Endothelial cell of hepatic sinusoid (primary cell): ENCODE results near the gene APOBEC3C.
"Not testable (repeated sequence)": the region's sequence is repeated elsewhere in the genome, so short reads cannot be mapped to it uniquely, and the experiment has no call there.

Source experiments
- in situ Hi-C: cut with HindIII; loops from 2 replicates; pipeline ENCODE4 v1.10.0; 2017; ENCODE audit warnings: low sequenced_read_pairs

APOBEC3C gene

DNA sequence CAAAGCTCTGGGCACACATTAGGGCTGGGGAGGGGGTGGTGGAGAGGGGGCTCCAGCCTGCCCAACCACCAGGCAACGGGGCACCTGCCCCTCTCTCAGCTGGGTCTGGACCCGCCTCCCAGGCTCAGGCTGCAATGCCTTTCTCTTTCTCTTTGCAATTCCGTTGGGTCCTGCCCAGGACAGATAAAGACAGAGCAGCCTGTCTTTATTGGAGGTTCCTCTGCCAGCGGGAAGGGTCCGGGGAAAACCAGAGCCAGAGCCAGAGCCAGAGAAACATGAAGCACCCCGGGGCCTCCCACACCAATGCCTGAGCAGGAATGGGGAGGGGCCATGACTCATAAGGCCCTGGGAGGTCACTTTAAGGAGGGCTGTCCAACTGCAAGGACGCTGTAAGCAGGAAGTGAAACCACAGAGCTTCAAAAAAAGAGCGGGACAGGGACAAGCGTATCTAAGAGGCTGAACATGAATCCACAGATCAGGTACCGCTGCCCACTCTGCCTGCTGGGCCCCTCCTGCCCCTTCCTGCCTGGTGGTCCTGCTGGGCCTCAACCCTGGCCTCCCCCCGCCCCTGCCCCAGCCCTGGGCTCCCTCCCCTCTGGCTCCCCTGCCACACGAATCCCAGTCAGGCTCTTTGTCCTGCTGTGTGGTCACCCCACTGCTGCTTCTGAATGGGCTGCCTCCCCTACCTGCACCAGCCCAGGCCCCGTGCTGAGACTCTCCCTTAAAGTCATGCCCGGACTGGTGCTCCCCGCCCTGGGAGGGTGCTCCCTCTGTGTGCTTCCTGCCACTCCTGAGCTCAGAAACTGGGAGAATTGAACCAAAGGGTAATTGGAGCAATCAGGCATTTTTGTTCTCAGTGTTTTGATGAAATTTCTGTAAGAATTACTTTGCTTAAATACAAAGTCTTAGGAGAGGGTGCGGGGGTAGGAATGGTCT is 31.8 kb upstream of the APOBEC3C start, which contains the start of gene APOBEC3B:
Gene APOBEC3B (plus strand): TSS at position 356 of the 936 bp plus-strand sequence. CDS start 107 bp downstream, at position 463.
- in situ Hi-C loops, result no loop called here

DNA sequence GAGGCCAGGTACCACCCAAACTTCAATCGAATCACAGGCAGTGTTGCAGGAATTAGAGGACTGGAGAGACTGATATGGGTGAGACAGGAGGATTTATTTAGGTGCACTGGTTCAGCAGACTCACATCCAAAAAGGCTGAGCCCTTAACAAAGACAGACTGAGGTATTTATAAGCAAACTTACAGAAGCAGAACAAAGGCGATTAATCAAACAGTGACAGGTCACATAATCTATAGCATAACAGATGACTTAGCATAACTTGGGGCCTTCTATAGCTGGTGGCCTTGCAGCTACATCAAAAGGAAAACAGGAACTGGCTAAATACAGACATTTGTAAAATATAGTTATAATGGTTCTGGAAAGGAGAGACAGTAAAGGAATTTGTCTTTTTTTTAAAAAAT is 29.8 kb upstream of the APOBEC3C start:
- in situ Hi-C loops, result no loop called here

DNA sequence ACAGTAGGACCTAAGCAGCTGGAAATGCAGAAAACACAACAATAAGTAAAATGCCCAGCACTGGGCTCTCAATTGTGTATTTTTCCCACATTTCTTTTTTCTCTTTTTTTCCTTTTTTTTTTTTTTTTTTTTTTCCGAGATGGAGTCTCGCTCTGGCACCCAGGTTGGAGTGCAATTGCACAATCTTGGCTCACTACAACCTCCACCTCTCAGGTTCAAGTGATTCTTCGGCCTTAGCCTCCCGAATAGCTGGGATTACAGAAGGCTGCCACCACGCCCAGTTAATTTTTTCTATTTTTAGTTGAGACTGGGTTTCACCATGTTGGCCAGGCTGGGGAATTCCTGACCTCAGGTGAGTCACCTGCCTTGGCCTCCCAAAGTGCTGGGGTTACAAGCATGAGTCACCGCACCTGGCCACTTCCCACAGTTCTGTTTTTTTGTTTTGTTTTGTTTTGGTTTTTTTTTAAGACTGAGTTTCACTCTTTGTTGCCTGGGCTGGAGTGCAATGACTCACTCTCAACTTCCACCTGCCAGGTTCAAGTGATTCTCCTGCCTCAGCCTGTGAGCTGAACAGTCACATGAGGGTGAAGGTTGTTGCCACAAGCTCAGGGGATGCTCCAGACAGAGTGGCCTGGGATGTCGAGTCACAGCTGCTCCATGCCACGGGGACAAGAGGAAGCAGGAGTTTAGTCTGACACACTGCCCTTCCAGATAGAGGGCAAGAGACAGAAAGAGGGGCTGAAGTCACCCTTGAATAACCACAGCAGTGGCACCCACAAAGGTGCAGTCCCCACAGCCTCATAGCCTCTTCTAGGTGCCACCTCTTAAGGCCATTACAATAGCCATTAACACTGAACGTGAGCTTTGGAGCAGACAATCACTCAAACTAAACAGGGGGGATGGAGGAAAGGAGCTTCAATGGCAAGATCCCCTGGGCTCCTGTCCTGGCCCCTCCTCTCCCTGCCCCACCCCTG is 29.0 kb upstream of the APOBEC3C start:
- in situ Hi-C loops, result not testable (repeated sequence)

DNA sequence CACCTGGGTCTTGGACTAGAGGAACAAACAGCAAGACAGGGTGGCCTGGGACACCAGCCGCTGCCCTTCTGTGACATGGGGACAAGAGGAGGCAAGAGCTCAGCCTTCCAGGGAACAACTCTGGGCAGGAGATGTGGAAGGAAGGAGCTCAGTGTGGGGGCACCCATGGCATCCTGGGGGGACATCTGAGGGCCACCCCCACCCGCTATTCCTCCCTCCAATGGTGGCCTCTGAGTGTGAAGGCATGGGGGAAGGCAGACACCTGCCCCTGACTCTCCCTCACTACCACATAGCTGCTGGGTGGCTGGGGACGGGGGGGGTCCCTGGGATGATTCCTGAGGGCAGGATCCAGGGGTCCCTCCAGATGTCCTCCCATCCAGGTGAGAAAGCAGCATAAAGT is 27.4 kb upstream of the APOBEC3C start:
- in situ Hi-C loops, result no loop called here

DNA sequence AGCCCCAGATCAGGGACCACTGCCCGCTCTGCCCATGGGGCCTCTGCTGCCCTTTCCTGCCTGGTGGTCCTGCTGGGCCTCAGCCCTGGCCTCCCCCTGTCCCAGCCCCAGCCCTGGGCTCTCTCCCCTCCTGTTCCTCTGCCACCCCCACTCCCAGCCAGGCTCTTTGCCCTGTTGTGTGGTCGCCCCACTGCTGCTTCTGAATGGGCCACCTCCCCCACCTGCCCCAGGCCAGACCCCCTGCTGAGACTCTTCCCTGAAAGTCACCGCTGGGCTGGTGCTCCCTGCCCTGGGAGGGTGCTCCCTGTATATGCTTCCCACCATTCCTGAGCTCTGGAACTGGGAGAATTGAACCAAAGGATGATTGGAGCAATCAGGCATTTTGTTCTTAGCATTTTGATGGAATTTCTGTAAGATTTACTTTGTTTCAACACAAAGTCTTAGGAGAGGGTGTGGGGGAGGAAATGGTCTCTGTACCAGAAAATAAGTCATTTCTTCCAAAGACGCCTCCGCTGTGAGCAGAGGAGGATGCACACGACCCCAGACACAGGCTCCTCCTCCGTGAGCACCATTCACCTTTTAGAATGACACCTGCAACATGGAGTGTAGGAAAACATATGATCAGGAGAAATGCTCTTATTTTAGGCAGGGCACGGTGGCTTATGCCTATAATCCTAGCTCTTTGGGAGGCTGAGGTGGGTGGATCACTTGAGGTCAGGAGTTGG is 26.7 kb upstream of the APOBEC3C start:
- in situ Hi-C loops, result no loop called here

DNA sequence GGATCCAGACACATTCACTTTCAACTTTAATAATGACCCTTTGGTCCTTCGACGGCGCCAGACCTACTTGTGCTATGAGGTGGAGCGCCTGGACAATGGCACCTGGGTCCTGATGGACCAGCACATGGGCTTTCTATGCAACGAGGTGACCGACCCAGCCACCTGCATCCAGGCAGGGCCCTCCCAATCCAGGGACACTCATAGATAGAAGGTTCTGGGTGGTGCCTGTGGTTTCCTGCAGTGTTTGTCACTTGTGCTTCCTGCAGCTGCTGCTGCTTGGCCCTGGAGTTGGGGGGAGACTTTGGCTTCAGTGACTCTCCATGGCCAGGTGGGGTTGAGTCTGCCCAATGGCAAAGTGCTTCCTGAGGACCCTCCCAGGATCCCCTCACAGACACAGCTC is 24.6 kb upstream of the APOBEC3C start:
- in situ Hi-C loops, result no loop called here

DNA sequence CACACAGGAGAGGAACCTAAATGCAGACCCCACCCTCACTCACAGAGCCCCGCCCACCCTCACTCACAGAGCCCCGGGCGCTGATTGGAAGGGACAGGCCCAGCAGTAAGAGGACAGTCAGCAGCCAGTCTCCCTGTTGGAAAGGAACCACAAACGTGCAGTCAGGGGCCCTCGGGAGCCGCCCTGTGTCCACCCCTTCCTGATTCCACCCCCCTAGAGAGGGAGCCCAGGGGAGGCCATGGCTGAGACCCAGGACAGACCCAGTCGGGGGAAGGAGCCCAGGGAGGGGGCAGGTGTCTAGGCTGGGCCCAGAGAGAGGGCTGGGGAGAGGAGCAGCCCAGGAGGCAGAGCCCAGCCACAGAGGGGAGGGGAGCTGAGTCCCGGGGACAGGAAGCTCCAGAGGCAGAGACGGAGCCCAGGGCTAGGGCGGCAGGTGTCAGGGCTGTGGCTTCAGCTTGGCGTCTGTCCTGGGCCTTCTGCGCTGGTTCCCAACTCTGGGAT is 21.1 kb upstream of the APOBEC3C start:
- in situ Hi-C loops, result not testable (repeated sequence)

DNA sequence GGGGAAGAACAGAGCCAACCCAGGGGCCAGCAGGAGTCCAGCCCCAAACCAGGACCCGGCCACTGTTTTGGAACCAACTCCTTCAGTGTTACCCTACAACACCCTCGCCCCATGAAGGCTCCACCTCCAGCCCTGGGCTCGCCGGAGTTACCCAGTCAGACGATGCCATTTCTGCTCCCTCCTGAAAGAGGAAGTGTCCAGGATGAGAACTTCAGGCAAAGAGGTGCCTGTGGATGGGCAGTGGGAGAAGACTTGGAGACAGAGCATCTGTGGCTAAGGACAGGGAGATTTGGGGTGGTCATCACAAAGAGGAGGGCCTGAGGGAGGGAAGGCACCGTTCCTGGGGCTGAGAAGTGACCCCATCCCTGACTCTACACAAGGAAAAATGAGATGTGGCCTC is 18.0 kb upstream of the APOBEC3C start:
- in situ Hi-C loops, result no loop called here

DNA sequence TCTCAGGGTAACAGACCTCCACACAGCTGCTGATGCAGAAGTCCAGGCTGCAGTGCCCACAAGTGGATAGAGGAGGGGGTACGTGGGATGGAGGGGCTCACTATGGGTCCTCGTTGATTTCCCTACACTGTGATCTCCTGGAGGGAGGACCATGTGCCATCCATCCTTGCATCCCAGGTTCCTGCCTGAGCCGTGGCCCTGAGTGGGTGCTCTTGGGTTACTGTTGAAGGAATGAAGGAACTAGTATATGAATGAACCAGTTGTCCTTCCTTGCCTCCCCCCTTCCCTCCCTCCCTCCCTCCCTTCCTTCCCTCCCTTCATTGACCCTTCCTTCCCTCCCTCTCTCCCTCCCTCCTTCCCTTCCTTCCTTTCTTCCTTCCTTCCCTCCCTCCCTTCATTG is 16.5 kb upstream of the APOBEC3C start:
- in situ Hi-C loops, result no loop called here

DNA sequence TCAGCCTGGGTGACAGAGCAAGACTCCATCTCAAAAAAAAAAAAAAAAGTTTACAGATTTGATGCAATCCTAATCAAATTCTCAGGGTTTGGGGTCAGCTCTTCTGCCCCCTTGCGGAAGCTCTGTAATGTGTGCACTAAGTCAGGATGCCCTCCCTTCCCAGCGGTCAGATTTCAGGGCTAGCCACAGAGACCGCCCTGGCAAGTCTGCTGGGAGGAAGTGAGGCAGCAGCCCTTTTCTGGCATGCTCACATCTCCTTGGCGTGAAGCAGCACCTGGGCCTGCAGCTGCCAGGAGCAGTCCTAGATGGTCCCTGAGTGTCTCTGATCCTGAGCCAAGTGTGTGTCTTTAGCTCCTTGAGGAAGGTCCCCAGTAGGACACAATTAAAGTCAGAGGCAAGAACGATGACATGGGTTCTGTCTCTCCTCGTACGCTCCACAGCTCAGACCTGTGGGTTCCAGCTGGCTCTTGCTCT is 10.9 kb upstream of the APOBEC3C start:
- in situ Hi-C loops, result no loop called here

DNA sequence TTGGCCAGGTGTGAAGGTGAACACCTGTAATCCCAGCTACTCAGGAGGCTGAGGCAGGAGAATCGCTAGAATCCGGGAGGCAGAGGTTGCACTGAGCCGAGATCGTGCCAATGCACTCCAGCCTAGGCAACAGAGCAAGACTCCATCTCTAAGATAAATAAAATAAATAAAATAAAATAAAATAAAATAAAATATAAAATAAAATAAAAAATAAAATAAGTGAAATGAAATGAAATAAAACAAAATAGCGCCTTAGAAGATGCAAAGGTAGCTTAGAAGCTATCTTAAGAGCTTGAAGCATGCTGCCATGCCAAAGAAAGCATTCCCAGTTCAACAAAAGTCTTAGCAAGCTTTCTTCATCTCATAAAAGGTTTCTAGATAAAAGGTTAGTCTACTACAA is 6.9 kb upstream of the APOBEC3C start:
- in situ Hi-C loops, result loop anchor here (5.0 kb wide), 3 partner anchors 40 to 120 kb away; no protein-coding TSS in a partner anchor

DNA sequence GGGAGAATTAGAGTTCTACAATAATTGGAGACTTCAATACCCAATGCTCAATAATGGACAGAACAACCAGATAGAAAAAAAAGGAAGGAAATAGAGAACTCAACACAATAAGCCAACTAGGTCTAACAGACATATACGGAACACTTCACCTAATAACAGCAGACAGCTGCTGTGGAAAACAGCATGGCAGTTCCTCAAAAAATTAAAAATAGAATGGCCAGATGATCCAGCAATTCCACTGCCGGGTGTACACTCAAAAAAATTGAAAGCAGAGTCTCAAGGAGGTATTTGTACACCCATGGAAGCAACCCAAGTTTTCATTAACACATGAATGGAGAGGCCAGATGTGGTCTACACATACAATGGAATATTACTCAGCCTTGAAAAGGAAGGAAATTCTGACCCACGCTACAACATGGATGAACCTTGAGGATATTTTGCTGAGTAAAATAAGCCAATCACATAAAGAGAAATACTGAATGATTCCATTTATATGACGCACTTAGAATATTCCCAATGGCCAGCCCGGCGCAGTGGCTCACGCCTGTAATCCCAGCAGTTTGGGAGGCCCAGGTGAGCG is 5.7 kb upstream of the APOBEC3C start:
- in situ Hi-C loops, result loop anchor here (5.0 kb wide), 3 partner anchors 39 to 119 kb away; no protein-coding TSS in a partner anchor

DNA sequence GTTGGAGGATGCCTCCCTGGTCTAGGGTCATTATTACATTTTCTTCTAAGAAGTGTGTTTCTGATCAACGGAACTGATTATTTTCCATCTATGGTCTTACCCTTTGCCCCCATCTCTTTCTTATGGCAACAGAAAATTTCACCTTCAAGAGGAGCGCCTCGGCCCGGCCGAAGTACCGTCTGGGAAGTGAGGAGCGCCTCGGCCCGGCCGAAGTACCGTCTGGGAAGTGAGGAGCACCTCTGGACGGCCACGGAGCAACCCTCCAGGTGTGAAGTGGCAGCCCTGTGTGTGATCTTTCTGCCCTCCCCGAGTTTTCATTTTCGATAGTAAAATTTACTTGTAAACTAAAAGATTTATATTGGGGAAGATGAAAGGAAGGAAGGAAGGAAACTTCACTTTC is 3.1 kb upstream of the APOBEC3C start:
- in situ Hi-C loops, result no loop called here

DNA sequence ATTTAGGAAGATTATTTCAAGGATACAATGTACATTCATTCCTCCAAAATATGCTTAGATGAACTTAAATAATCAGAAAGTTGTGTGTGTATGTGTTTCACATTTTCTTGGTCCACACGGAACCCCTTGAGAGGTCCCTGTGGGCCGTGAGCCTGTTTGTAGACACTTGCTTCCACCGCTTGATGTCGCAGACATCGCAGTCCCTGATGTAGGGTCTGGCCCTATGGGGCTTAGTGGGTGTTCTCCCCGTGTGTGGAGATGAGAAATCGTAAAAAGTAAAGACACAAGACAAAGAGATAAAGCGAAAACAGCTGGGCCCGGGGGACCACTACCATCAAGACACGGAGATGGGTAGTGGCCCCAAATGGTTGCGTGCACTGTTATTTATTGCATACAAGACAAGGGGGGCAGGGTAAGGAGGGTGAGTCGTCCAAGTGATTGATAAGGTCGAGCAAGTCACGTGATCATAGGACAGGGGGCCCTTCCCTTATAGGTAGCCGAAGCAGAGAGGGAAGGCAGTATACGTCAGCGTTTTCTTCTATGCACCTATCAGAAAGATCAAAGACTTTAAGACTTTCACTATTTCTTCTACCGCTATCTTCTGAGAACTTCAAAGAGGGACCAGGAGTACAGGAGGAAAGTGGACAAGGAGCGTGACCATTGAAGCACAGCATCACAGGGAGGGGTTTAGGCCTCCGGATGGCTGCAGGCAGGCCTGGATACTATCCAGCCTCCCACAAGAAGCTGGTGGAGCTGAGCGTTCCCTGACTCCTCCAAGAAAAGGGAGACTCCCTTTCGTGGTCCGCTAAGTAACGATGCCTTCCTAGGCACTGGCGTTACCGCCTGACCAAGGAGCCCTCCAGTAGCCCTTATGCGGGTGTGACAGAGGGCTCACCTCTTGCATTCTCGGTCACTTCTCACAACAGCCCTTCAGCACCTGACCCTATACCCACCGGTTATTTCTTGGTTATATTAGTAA is 1.2 kb upstream of the APOBEC3C start:
- in situ Hi-C loops, result no loop called here

DNA sequence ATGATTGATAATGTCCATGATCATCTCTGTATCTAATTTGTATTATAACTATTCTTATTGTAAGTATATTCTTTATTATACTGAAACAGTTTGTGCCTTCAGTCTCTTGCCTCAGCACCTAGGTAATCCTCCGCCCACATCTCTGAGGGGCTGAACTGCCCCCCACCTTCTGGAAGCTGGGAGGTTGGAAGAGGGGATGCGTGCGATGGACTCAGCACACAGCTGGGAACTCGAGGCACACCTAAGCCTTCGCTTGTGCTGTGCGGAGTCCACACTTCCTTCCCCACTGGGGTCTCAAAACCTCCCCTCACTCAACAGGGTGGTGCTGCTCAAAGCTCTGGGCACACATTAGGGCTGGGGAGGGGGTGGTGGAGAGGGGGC is 506 bp upstream of the APOBEC3C start:
- in situ Hi-C loops, result not testable (repeated sequence)

DNA sequence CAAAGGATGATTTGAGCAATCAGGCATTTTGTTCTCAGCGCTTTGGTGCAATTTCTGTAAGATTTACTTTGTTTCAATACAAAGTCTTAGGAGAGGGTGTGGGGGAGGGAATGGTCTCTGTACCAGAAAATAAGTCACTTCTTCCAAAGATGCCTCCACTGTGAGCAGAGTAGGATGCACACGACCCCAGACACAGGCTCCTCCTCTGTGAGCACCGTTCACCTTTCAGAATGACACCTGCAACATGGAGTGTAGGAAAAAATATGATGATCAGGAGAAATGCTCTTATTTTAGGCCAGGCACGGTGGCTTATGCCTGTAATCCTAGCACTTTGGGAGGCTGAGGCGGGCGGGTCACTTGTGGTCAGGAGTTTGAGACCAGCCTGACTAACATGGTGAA is 665 bp downstream of the APOBEC3C start:
- in situ Hi-C loops, result not testable (repeated sequence)

DNA sequence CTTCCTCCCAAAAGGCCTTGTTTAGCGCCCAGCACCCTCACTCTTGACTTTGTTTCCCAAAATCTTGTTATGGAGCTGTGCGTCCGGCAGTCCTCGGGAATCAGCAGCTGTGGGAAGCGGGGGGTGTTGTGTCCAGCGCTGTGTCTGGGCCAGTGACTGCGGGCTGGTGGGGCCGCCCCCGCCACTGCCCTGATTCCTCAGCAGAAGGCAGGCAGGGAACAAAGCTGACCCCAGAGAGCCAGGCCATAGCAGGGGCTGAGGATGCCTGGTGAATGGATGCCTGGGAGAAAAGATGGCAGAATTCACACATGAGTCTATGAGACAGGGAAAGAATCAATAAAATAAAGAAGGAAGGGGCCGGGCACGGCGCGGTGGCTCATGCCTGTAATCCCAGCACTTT is 2.5 kb downstream of the APOBEC3C start:
- in situ Hi-C loops, result no loop called here

DNA sequence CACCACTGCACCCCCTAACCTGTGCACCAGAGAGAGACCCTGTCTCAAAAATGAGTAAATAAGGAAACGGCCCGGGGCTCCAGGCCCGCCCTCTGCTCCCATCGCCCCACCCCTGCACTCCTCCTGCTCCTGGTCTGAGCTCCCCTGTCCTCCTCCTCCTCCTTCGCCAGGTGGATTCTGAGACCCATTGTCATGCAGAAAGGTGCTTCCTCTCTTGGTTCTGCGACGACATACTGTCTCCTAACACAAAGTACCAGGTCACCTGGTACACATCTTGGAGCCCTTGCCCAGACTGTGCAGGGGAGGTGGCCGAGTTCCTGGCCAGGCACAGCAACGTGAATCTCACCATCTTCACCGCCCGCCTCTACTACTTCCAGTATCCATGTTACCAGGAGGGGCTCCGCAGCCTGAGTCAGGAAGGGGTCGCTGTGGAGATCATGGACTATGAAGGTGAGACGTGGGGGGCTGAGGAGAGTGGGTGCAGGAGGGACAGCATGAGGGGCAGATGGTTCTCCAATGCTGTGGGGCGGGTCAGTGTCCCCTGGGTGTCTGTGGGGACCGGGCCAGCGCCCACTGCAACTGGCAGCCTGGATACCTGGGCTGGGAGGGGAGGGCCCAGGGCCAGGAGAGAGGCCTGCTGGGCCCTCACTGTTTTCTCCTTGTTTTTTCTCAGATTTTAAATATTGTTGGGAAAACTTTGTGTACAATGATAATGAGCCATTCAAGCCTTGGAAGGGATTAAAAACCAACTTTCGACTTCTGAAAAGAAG is 3.7 kb downstream of the APOBEC3C start:
- in situ Hi-C loops, result no loop called here
